NCI-H128 (cell line): Measurements from ENCODE around the gene KCNE2.
"Not testable (repeated sequence)": the region's sequence is repeated elsewhere in the genome, so short reads cannot be mapped to it uniquely, and the experiment has no call there.

ENCODE experiments used
- DNase-seq: peaks from one replicate; lab custom pipeline; 2025; ENCODE audit not compliant: unreplicated experiment; lab: John Stamatoyannopoulos, UW

KCNE2 gene

GRCh38 chr21:34352556-34352955, 11.2 kb upstream of the KCNE2 start:
- no peak for DNase-seq

GRCh38 chr21:34353182-34353581, 10.6 kb upstream of the KCNE2 start:
- DNase-seq = no peak

GRCh38 chr21:34354836-34355235, 9.0 kb upstream of the KCNE2 start:
- no peak for DNase-seq

- DNase-seq = no peak
These were observed 8.2 kb upstream of the KCNE2 start for GRCh38 chr21:34355570-34355969.

GRCh38 chr21:34357889-34358288, 5.9 kb upstream of the KCNE2 start:
- DNase-seq = no peak

- no peak for DNase-seq
These were observed 4.9 kb upstream of the KCNE2 start for GRCh38 chr21:34358866-34359265.

- no peak for DNase-seq
These were observed 3.1 kb upstream of the KCNE2 start for GRCh38 chr21:34360488-34361241.

GRCh38 chr21:34362136-34362444, 1.7 kb upstream of the KCNE2 start:
- no peak for DNase-seq

GRCh38 chr21:34362670-34363069, 1.1 kb upstream of the KCNE2 start:
- DNase-seq = no peak

GRCh38 chr21:34364921-34365320, 1.1 kb downstream of the KCNE2 start:
- DNase-seq = no peak

GRCh38 chr21:34365809-34366208, 2.0 kb downstream of the KCNE2 start:
- DNase-seq = no peak

GRCh38 chr21:34367320-34367935, 3.6 kb downstream of the KCNE2 start:
- peak; percentile 50 for DNase-seq

- DNase-seq = no peak
These were observed 5.9 kb downstream of the KCNE2 start for GRCh38 chr21:34369741-34370140.

GRCh38 chr21:34372321-34372720, 8.5 kb downstream of the KCNE2 start:
- no peak for DNase-seq

GRCh38 chr21:34374462-34374861, 10.7 kb downstream of the KCNE2 start:
- not testable (repeated sequence) for DNase-seq

GRCh38 chr21:34374940-34375618, 11.3 kb downstream of the KCNE2 start, which contains the start of gene SMIM11:
SMIM11 (plus strand) TSS chr21:34375507; CDS start chr21:34379505, 3,998 bp downstream.
- DNase-seq = not testable (repeated sequence)

GRCh38 chr21:34375619-34375972, 11.8 kb downstream of the KCNE2 start:
- not testable (repeated sequence) for DNase-seq

- not testable (repeated sequence) for DNase-seq
These were observed 19.3 kb downstream of the KCNE2 start for GRCh38 chr21:34383138-34383537.

GRCh38 chr21:34383724-34384415, 20.1 kb downstream of the KCNE2 start:
- not testable (repeated sequence) for DNase-seq

- not testable (repeated sequence) for DNase-seq
These were observed 36.7 kb downstream of the KCNE2 start for GRCh38 chr21:34400522-34400921.

GRCh38 chr21:34404742-34405141, 40.9 kb downstream of the KCNE2 start:
- not testable (repeated sequence) for DNase-seq

GRCh38 chr21:34405686-34406085, 41.9 kb downstream of the KCNE2 start:
- not testable (repeated sequence) for DNase-seq
